GM21529 (cell line): ENCODE data around the gene PSMB7.

Experiments used
- ATAC-seq: cut with Tn5 transposase; IDR thresholded peaks from one replicate; pipeline ENCODE4 v1.9.1; 2021; ENCODE audit not compliant: unreplicated experiment

The PSMB7 gene

GRCh38 chr9:124411514-124412227 is 3.6 kb downstream of the PSMB7 start:
- no peak for ATAC-seq

DNA sequence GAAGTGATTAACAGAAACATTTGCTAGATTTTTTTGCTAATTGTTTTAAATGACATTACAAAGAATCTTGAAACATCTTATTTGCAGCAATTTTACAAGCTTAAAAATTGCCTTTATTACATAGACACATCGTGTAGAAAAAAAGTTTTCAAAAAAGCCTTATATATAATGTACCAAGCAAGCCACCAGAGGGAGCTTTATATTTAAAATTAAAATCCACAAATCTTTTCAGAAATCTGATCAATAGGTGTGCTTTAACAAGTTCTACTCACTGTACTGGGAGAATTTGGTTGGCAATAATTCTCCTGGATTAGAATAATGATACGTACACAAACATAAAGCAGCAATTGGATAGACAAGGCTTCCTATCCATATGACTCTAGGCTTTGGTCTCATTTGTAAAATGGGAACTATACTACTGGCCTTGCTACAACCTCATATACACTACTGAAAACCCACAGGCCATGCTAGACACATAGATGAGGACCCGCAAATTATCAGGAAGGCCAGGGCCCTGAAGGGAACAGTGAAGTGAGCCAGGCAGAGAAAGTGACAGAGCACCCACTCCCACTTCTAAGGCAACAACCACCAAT is 4.8 kb downstream of the PSMB7 start:
- ATAC-seq: no peak

DNA sequence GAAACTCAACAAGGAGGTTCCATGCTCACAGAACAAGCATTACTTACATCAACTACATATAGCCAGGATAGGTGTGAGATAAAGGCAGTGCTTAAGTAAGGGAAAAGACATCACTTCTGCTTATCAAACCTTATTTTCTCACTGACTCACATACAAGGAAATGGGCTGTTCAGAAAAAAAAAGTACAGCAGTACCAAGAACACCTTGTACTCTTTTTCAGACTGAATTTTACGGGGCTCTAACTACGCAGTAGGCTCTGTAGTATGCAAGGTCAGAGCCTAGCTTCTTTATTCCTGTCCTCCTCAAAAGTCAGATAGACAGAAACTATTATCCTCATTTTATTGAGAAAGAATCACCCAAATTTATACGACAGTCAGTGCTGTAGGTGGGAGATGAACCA is 5.8 kb downstream of the PSMB7 start:
- no peak for ATAC-seq

DNA sequence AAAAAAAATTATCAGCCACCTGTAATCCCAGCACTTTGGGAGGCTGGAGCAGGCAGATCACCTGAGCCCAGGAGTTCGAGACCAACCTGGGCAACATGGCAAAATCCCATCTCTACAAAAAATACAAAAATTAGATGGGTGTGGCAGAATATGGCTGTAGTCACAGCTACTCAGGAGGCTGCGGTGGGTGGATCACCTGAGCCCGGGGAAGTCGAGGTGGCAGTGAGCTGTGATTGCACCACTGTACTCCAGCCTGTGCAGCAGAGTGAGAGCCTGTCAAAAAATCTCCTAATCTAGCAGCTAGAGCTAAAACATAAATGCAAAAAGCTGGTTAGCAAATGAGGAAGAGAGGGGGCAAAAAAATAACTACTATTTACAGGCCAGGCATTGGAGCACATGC is 12.0 kb downstream of the PSMB7 start:
- ATAC-seq: no peak

- ATAC-seq: no peak
Observed at GRCh38 chr9:124399968-124400940, 15.0 kb downstream of the PSMB7 start.

DNA sequence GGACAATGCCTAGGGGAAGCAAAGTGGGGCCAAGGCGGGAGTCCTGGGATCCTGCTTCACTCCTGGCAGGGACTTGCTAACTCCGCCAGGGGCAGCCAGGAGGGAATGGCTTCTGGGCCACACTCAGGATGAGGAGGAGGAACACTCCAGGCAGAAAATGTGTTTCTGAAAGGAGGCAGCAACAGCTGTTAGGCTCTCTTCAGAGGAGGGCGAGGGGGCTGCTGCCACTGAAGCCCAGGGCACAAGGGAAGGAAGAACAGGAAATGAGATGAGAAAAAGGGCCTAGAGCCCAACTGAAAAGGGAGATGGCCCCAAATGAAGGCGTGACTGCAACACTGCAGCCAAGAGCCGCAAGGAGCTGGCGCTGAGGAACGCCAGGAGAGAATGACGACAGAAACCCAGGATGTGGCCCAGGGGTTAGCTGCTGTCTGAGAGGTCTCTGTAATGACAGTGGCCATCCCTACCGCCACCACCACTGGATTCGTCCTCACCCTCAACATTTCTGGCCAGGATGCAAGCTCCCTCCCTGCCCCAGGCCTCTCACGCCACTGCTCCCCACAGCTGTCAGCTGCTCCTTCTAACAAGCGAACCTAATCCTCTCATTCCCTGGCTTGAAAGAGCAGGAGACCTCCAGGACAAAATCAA is 15.8 kb downstream of the PSMB7 start:
- no peak for ATAC-seq

- ATAC-seq: no peak
Observed at GRCh38 chr9:124398191-124398935, 16.9 kb downstream of the PSMB7 start.

GRCh38 chr9:124395826-124396225 is 19.4 kb downstream of the PSMB7 start:
- no peak for ATAC-seq

- no peak for ATAC-seq
Observed at GRCh38 chr9:124394596-124394995, 20.6 kb downstream of the PSMB7 start.

DNA sequence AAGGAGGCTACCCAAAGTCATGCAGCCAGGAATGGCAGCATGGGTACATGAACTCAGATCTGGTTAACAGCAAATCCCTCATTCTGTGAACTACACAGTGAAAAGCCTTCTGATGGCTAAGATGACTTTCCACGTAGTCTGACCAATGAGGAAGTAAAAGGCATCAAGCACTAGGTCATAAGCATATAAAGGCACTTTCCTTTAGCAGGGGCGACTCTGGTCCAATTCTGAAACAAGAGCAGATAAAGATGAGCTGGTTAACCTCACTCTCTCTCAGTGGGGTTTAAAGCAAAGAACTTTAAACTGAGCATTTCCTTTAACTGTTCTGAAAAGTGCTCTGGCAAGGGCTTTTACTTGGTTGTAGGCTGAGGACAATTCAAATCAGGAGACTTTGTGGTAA is 21.1 kb downstream of the PSMB7 start:
- no peak for ATAC-seq

GRCh38 chr9:124392871-124393460 is 22.3 kb downstream of the PSMB7 start:
- no peak for ATAC-seq

- ATAC-seq: no peak
Observed at GRCh38 chr9:124392254-124392870, 22.9 kb downstream of the PSMB7 start.

- ATAC-seq: no peak
Observed at GRCh38 chr9:124390794-124391658, 24.2 kb downstream of the PSMB7 start.

DNA sequence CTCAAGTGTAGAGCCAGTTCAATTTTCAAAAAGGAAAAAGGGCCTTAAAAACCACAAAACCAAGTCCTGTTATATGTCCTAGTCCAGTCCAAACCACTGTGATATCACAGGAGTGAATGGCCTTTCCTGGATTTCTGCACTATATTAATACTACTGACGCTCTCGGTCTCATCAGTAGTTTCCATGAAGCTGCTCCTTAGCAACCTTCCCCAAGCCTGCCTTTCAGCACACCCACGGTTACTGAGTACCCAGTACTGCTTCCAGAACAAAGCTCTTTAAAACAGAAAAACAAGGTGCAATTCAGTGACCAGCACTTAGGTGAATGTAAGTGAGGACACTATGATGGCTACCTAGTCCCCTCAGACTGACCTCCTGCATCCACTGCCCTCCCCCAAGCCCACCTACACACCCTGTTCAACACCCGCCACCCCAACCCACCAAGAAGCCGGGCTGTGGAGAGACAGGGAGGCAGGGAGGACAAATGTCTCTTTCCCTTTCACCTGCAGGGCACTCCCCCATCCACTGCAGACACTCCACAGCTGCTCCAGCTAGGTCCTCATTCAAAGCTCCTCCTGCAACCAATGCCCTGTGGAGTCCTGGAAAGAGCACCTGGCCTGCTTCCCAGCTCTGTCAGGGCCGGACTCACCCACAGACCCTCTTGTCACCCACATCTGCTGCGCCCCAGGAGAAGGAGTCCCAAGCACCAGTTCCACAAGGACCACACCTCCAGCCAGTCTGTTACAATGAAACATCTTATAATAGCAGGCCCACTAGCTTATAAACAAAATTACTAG is 25.9 kb downstream of the PSMB7 start:
- ATAC-seq: no peak

DNA sequence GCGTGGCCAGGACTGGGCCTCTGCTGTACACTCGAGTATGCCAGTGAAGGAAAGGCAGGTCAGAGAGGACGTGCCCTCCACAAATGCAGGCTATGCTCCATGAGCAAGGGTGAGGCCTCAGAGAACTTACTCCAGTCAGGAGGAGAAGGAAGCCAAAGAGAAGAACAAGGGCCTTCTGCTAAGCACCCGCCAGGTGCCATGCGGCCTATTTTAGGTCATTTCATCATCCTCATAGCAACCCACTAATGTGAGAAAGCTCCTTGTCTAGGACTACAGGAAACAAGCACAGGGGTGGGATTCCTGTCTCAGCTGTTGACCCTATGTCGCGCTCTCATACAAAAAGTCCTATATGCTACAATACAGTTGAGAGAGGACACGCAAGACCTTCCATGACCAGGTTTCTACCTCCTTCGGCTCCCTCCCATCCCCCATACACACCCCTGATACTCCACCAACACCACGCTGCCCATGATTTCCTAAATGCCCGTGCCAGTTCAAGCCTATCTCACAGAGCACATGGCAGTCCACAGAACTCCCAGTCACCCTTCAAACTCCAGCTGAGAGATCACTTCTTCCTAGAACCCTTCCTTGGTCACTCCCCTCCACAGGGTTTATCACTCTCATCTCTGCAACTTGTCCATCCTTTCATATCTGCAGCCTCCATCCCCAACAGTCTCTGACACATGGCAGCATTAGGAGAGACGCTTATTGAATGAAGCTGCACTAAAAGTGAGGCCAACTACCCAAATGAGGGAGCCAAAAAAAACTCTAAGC is 26.8 kb downstream of the PSMB7 start:
- no peak for ATAC-seq

DNA sequence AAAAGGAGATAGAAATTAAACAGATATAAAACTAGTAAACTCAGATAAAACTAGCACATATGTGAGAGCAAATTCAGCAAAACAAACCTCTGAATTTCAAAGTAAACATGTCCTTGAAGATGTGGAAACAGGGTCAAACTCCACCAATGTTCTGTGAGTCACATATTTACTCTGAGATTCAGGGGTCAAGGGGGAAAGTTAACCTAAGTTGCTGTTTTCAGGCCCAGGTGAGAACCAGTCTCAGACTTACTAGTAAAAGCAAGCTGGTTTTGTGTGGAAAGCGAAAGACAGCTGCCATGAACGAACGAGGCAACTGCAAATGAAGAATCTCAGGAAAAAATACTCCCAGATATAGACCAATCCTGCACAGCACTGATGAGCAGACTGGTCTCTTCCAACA is 29.0 kb downstream of the PSMB7 start:
- no peak for ATAC-seq

DNA sequence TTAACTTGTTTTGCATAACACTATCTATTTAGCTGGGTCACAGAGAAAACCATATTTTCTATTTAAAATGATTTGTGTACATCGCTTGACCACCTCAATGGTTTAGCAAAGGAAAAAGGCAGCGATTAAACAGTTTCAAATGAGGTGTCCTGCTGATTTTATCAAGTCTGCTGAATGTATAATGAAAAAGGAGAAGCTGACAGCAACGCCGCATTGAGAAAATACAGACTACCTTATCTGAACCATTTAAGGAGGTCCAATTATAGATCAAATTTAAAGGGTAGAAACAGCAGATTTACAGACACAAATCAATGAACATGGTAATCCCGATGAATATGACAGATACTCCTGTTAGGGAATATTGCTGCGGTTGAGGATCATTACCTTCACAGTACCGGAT is 29.6 kb downstream of the PSMB7 start:
- no peak for ATAC-seq
